Measurements from ENCODE around the gene CDCA4. TPM values are rescaled to one million over a fixed set of nuclear protein-coding genes. Genes with fewer than 3 reads are reported as not detected.
A peak's percentile ranks its signal among the peaks of the same experiment; 100 is the strongest.

The CDCA4 gene
- total RNA-seq, 1 donor from 2014 or later = 26.3 TPM

- no peak for DNase-seq (ENCODE audit: low read depth in 2 of 2)
Measured at GRCh38 chr14:105014631-105015030, 6.3 kb downstream of the CDCA4 start.

- no peak for DNase-seq (ENCODE audit: low read depth in 2 of 2)
Measured at GRCh38 chr14:105014032-105014431, 6.9 kb downstream of the CDCA4 start.

GRCh38 chr14:105013150-105013785, 7.6 kb downstream of the CDCA4 start:
- peak in 1 of 2 donors; percentile 23 for DNase-seq (ENCODE audit: low read depth in 2 of 2)

DNA sequence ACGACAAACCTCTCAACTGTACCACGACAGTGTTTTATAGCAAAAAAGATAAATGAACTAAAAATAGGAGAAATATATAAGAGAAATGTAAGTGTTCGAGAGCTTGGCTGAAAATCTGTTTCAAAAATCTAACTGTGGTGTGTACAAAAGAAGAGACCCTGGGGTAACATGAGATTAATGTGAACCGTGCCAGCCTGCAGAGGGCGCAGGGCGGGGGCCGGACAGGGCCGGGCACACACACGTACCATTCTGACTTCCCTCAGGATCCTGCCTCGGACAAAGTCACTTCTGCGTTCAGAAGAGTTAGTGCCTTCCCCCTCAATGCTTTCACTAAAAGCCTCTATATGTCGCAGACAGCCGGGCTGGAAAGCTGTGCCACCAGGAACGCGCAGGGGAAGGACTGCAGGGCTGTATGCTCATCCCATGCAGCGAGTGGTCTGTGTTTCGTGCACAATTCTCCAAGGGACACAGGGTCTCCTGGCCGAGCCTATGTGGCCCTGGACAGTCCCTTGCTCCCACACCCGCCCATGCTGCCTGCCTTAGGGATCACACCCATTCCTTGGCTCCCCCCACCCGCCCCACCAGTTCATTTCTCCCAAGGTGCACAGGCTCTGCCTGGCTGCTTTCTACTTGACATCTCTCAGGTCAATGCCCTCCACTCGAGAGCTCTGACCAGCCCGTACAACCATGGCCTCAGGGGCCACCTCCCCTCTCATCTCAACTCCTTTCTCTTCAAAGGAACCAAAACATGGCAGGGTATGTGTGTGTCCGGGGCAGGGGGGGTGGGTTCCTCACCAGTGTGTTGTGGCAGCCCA, 8.5 kb downstream of the CDCA4 start:
- DNase-seq (ENCODE audit: low read depth in 2 of 2) = no peak

DNA sequence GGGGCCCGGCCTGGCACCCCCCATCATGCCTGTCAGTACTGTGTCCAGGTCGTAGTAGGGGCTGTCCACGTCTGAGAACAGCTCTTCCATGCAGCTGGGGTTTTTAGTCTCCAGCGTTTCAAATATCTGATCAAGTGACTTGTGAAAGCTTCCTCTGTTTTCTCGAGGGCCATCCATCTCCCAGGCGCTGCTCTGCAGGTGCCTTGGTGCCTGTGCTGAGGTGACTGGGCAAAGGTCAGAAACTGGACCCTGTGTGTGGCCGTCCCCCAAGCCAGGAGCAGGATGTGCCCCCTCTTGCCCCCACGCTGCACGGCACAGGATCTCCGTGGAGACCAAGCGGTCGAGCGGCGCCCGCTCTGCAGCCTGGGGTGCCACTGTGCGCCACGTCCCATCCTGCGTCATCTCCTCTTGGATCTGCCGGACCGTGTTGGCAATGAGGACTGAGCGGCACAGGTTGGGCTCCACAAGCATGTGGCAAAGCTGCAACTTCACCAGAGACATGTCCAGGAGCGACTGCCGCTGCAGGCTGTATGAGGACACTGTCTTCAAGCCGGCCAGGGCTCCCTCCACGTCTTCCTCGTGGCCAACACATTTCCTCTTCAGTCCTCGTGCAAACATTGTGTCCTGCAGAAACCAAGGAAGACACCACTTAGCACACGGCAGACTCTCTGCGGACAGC, 9.4 kb downstream of the CDCA4 start:
- DNase-seq (ENCODE audit: low read depth in 2 of 2) = no peak

DNA sequence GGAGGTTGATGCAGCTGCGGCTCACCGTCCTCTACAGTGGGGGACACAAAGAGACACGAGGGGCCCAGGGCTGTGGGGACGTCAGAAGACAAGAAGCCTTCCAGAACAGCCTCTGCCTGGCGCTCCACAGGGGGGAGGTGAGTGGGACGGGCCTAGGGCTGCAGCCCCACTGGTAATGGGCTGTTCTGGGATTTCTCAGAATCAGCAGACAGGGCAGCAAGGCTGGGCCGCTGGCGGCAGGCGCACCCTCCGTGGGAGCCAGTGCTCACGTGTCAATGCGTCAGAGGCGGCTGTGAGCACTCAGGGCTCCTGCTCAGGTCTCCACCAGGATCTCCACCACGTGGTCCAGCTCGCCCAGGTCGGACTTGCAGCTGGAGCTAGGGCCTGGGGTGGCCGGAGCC, 10.0 kb downstream of the CDCA4 start:
- no peak for DNase-seq (ENCODE audit: low read depth in 2 of 2)

GRCh38 chr14:105010106-105010505, 10.8 kb downstream of the CDCA4 start:
- DNase-seq (ENCODE audit: low read depth in 2 of 2) = no peak

DNA sequence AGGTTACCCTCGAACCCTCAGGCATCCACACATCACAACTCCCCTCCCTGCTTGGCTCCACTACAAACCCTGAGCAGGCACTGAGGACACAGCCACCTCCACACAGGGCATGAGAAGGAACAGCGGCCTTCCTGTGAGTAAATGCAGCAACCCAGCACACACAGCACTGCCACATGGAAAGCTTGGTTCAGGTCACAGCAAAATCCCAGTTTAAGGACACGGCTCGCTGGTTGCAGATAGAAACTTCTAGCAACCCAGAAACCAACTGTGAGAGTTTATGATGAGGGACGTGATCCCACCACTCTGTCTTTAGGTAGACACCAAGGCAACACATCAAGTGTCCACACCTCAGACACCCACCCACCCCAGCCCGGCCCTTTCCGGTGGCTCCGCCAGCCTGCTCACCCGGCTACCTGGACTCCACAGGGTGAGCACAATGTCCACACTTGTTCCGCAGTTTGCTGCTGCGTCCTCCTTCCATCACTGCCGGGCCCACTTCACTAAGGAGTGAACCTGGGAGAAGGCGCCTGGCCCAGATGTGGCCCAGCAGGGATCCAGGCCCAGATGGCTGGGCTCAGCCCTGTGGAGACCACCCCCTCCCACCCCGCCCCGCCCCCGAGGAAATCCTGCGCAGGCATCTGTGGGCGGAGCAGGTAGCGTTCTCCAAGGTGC, 13.2 kb downstream of the CDCA4 start:
- DNase-seq (ENCODE audit: low read depth in 2 of 2) = no peak

DNA sequence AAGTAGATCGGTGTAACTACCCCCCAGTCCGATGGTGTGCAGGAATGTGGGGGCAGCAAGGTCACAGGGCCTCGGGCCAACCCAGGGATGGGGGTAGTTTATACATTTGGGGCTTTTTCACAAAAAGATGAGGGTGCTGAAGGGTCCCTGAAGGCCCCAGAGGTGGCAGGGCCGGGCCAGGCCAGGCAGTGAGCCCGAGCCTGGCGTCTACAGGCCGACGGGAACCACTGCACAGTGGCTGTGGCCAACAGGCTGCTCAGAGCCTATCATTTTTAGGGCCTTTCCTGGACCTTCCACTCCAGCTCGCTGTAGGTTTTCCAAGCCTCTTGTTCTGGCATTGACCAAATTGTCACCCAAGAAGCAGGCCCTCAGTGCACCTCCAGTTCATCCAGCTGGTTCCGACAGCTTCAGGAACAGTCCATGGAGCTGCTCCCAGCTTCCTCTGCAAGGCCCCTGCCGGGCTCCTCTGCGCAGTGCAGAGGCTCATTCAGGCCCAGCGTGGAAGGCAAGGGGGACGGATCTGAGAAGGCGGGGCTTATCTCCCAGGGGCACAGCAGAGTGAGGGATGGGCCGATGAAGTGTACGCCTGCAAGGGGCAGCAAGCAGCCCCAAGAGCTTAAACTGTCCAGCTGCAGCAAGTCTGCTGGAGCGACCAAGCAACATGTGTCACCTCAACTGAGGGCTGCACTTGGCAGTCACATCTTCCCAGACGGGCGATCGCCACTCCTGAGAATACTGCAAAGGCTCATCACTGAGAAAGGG, 13.9 kb downstream of the CDCA4 start:
- no peak for DNase-seq (ENCODE audit: low read depth in 2 of 2)

DNA sequence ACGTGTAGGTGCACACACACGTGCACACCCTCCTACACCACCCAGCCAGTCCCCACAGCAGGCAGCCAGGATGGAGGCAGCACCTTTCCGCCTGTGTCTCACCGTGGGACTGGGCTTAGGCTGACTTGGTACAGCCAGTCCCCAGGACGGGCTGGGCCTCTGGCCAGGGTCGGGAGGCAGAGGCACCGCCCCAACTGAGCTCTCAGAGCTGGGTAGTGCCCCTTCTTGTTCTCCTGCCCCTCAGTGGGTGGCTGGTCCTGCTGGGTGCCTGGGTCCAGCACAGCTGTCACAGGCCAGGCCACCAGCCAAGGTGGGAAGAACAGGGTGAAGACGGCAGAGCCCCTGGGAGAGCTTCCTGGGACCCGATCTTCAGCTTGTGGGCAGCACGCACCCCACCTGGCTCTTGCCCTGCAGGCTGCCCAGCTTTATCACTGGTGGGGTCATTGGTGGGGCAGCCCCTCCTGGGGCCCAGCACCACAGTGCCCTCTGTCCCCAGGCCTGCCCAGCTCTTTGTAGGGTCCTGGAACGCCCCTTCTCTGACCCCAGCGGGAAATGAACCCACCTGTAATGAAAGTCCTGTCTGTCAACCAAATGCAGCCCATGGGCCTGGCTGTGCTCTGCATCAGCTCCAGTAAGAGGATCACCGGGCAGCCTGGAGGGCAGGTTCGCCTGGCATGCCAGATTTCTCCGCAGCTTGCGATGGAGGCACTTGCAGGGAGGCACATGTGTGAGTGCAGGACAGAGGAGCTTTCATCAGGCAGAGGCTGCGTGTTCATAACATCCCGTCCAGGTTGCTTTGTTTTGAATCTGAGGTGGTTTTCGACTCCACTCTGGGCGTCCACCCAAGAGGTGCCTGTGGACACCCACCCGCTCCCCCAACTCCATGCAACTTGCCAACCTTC, 14.7 kb downstream of the CDCA4 start:
- DNase-seq (ENCODE audit: low read depth in 2 of 2) = no peak

DNA sequence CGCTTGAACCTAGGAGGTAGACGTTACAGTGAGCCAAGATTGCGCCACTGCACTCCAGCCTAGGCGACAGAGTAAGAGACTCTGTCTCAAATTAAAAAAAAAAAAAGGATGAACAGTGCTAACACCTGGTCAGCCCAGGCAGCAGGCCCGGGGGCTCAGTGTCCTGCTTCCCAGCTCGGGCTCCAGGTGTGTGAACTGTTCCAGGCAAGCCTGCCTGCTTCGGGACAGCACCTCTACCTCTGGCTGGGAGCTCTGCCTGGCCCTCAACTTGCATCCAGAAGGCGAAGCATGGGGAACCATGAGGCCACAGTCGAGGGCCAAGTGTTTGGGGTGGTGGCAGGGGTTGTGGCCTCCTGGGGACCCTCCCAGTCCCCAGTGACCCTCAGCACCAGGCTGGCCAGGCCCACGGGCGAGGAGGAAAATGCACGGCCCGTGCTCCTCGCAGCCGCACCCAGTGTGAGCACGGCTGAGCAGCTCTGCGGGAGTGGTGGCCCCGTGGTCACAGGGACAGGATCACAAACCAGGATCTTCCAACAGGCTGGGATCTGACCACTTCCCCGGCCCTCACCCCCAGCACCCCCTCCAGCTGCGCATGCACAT, 15.5 kb downstream of the CDCA4 start:
- DNase-seq (ENCODE audit: low read depth in 2 of 2) = no peak

DNA sequence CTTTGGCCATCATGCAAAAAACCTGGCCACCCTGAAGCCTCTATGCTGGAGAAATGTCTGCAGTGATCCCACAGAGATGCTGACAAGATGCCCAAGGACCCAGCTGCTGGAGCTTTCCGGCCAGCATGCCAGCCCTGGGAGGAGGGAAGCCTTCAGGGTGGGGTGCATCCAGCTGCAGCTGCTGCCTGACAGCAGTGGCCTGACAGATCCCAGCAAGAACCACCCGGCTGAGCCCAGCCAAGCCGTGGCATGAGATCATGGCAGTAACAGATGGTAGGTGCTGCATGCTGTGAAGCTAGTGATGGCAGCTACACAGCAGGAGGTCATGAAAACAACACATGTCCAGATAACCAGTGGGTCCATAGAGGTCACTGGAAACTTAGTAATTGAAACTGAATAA, 21.5 kb downstream of the CDCA4 start:
- DNase-seq (ENCODE audit: low read depth in 2 of 2) = no peak

DNA sequence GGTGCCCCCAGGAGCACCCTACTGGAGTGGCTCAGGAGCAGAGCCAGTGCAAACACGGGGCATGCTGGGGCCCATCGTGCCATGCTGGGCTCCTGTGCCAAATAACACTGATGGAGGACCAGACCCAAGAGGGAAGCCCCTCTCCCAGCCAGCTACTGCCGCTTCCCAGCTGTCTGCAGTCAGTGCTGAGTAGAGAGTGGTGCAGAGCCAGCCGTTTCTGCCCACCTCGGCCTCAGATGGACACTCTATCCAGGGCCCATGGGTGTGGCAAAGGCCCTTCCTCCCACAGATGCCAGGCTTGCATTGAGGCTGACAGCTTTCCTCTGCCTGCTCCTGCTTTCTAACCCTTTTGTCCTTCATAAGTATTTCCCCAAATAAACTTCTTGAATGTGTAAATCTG, 22.1 kb downstream of the CDCA4 start:
- DNase-seq (ENCODE audit: low read depth in 2 of 2) = no peak

DNA sequence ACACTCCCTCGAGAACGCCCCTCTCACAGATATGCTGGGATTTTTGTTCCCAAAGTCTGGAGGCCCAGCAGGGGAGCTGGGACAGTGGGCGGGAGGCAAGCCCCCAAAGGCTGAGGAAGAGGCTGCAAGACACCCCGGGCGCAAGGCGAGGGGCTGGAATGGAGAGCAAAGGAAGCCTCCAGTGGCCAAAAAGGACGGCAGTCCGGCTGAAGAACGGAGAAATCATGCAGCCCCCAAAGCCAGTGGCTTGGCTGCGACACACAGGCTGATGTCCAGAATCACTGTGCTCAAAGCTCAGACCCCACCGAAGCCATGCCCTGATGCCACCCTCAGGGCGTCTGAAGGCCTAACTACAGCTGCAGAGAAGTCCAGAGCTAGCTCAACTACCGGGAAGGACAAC, 24.4 kb downstream of the CDCA4 start:
- DNase-seq (ENCODE audit: low read depth in 2 of 2) = no peak

GRCh38 chr14:104996032-104996431, 24.9 kb downstream of the CDCA4 start:
- DNase-seq (ENCODE audit: low read depth in 2 of 2) = no peak

- DNase-seq (ENCODE audit: low read depth in 2 of 2) = no peak
Measured at GRCh38 chr14:104994978-104995377, 25.9 kb downstream of the CDCA4 start.

- no peak for DNase-seq (ENCODE audit: low read depth in 2 of 2)
Measured at GRCh38 chr14:104993808-104994591, 26.9 kb downstream of the CDCA4 start.

DNA sequence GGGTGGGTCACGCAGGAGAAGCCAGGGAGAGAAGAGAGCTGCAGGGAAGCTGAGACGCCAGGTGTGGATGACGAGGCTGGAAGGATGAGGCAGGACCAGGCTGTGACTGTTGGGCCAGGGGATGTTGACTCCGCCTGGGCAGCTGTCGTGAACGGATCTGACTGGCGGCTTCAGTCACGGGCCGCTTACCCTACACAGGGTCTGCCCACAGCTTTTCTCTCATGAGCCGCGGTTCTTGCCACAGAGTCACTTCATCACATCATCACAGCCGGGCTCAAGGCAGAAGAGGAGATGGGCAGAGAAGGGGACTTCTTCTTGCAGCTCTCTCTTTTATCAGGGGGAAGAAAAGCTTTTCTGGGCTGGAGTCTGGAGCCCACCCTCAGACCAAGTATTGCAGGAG, 27.6 kb downstream of the CDCA4 start:
- no peak for DNase-seq (ENCODE audit: low read depth in 2 of 2)

DNA sequence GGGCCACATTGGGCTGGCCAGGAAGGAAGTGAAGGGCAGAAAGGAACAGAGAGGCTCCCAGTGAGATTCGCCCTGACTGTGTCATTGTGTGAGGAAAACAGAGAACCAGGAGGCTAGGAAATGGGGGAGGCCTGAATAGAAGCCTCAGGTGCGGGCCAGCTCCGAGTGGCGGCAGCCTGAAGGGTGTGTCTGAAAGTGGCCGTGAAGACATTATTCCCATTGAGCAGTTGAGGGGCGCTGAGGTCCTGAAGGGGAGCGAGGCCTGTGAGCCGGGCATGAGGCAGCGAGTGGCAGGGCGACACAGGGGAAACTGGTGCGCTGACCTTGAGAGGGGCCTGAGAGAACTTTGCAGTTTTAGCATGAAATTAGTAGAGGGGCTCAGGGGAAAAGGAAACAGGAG, 28.4 kb downstream of the CDCA4 start:
- DNase-seq (ENCODE audit: low read depth in 2 of 2) = no peak

Data from dermis microvascular lymphatic vessel endothelial cell (primary cell).